ENCODE measurements around the gene COX6A1.

COX6A1 gene

GRCh38 chr12:120473807-120474615, 36.1 kb downstream of the COX6A1 start:
- Histone ChIP-seq H3K4me3 (ENCODE audit: low read length) (no peak overlapping the region), H3K79me2 (ENCODE audit: low read length) (peaks cover 12% of the 10 kb centered on the region), H3K36me3 (replicated peaks; ENCODE audit: low read depth, low read length) (no peaks in the 10 kb centered on the region), H4K20me1 (ENCODE audit: insufficient read depth, low read length) (no peaks in the 10 kb centered on the region), H3K4me2 (ENCODE audit: low read length) (peak overlapping the region; percentile 6; the same call in 1 of the 2 replicates), H3K4me1 (ENCODE audit: low read length) (peaks cover 10% of the 10 kb centered on the region; the same call in 1 of the 2 replicates), H3K27ac (ENCODE audit: low read length) (no peak overlapping the region), H3K9ac (ENCODE audit: low read length) (no peak overlapping the region), H3K27me3 (ENCODE audit: low read depth, low read length) (no peaks in the 10 kb centered on the region), H2AFZ (ENCODE audit: low read depth, low read length) (no peak overlapping the region), H3K9me3 (ENCODE audit: insufficient read depth, low read length) (no peaks in the 10 kb centered on the region)
- TF ChIP-seq EZH2phosphoT487 (IDR thresholded peaks at IDR 0.05; ENCODE audit: low read depth) (no peak), CTCF (IDR thresholded peaks at IDR 0.05; ENCODE audit: low read depth, low read length) (no peak)

GRCh38 chr12:120474616-120474960, 36.7 kb downstream of the COX6A1 start:
- Histone ChIP-seq H3K4me1 (ENCODE audit: low read length) (peaks cover 10% of the 10 kb centered on the region; the same call in 1 of the 2 replicates), H3K4me3 (ENCODE audit: low read length) (no peak overlapping the region), H3K4me2 (ENCODE audit: low read length) (peak overlapping the region; percentile 6; the same call in 1 of the 2 replicates), H4K20me1 (ENCODE audit: insufficient read depth, low read length) (no peaks in the 10 kb centered on the region), H3K79me2 (ENCODE audit: low read length) (peaks cover 6% of the 10 kb centered on the region; the same call in 1 of the 2 replicates), H3K9me3 (ENCODE audit: insufficient read depth, low read length) (no peaks in the 10 kb centered on the region), H2AFZ (ENCODE audit: low read depth, low read length) (no peak overlapping the region), H3K27me3 (ENCODE audit: low read depth, low read length) (no peaks in the 10 kb centered on the region), H3K36me3 (replicated peaks; ENCODE audit: low read depth, low read length) (no peaks in the 10 kb centered on the region), H3K9ac (ENCODE audit: low read length) (no peak overlapping the region), H3K27ac (ENCODE audit: low read length) (no peak overlapping the region)
- no peak for TF ChIP-seq EZH2phosphoT487 (IDR thresholded peaks at IDR 0.05; ENCODE audit: low read depth)
- no peak for TF ChIP-seq CTCF (IDR thresholded peaks at IDR 0.05; ENCODE audit: low read depth, low read length)

- no peak overlapping the region for H3K9ac ChIP-seq (ENCODE audit: low read length)
- TF ChIP-seq EZH2phosphoT487 (IDR thresholded peaks at IDR 0.05; ENCODE audit: low read depth) (no peak), CTCF (IDR thresholded peaks at IDR 0.05; ENCODE audit: low read depth, low read length) (no peak)
- H4K20me1 ChIP-seq (ENCODE audit: insufficient read depth, low read length) = no peaks in the 10 kb centered on the region
- no peak overlapping the region for H3K4me3 ChIP-seq (ENCODE audit: low read length)
- no peak overlapping the region for H3K27ac ChIP-seq (ENCODE audit: low read length)
- no peak overlapping the region for H2AFZ ChIP-seq (ENCODE audit: low read depth, low read length)
- H3K27me3 ChIP-seq (ENCODE audit: low read depth, low read length) = no peaks in the 10 kb centered on the region
- H3K4me1 ChIP-seq (ENCODE audit: low read length) = peaks cover 5% of the 10 kb centered on the region; the same call in 1 of the 2 replicates
- no peaks in the 10 kb centered on the region for H3K79me2 ChIP-seq (ENCODE audit: low read length)
- H3K9me3 ChIP-seq (ENCODE audit: insufficient read depth, low read length) = no peaks in the 10 kb centered on the region
- no peaks in the 10 kb centered on the region for H3K36me3 ChIP-seq (replicated peaks; ENCODE audit: low read depth, low read length)
- no peak overlapping the region for H3K4me2 ChIP-seq (ENCODE audit: low read length)
Observed at GRCh38 chr12:120475643-120476042, 37.7 kb downstream of the COX6A1 start.

GRCh38 chr12:120479458-120479857, 41.5 kb downstream of the COX6A1 start:
- Histone ChIP-seq H3K27me3 (ENCODE audit: low read depth, low read length) (no peaks in the 10 kb centered on the region), H3K36me3 (replicated peaks; ENCODE audit: low read depth, low read length) (no peaks in the 10 kb centered on the region), H3K9ac (ENCODE audit: low read length) (no peak overlapping the region), H3K9me3 (ENCODE audit: insufficient read depth, low read length) (no peaks in the 10 kb centered on the region), H3K4me1 (ENCODE audit: low read length) (peaks cover 4% of the 10 kb centered on the region; the same call in 1 of the 2 replicates), H3K79me2 (ENCODE audit: low read length) (no peaks in the 10 kb centered on the region), H3K27ac (ENCODE audit: low read length) (no peak overlapping the region), H4K20me1 (ENCODE audit: insufficient read depth, low read length) (no peaks in the 10 kb centered on the region), H3K4me2 (ENCODE audit: low read length) (no peak overlapping the region), H3K4me3 (ENCODE audit: low read length) (no peak overlapping the region), H2AFZ (ENCODE audit: low read depth, low read length) (no peak overlapping the region)
- TF ChIP-seq EZH2phosphoT487 (IDR thresholded peaks at IDR 0.05; ENCODE audit: low read depth) = no peak
- TF ChIP-seq CTCF (IDR thresholded peaks at IDR 0.05; ENCODE audit: low read depth, low read length) = no peak

All from OCI-LY3 (cell line).